ENCODE results near the gene DNER. TPM values are rescaled to one million over a fixed set of nuclear protein-coding genes. Genes with fewer than 3 reads are reported as not detected.
"Not testable (repeated sequence)": the region's sequence is repeated elsewhere in the genome, so short reads cannot be mapped to it uniquely, and the experiment has no call there.

The DNER gene
- total RNA-seq, 1 experiment from 2014 or later, result 2.9 TPM

DNA sequence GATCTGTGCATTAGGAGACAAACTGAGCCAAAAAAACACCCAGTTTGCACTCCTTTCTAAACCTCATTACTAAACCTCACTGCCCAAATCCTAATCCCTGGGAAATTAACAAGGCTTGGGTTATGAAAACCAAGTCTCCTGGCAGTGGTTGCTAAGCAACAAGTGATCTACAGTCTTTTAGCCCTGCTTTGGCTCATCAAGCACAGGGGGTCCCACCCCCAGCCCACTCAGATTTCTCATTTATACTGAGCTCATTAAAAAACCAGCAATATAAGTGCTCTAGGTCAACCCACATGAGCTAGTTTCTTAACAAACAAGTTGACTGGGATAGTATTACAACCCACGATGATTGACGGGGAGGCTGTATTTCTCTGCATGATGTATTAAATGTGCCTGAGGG lies 18.4 kb downstream of the DNER start:
- no peak for TF ChIP-seq YY1 (IDR thresholded peaks at IDR 0.05; ENCODE audit: extremely low read depth, insufficient replicate concordance, low read depth, low read length)
- TF ChIP-seq EZH2 (IDR thresholded peaks at IDR 0.05), result no peak
- no peak for TF ChIP-seq POLR2A (IDR thresholded peaks at IDR 0.05; ENCODE audit: borderline replicate concordance, extremely low read depth, insufficient read depth, insufficient read length)
- TF ChIP-seq, protein P1, sequence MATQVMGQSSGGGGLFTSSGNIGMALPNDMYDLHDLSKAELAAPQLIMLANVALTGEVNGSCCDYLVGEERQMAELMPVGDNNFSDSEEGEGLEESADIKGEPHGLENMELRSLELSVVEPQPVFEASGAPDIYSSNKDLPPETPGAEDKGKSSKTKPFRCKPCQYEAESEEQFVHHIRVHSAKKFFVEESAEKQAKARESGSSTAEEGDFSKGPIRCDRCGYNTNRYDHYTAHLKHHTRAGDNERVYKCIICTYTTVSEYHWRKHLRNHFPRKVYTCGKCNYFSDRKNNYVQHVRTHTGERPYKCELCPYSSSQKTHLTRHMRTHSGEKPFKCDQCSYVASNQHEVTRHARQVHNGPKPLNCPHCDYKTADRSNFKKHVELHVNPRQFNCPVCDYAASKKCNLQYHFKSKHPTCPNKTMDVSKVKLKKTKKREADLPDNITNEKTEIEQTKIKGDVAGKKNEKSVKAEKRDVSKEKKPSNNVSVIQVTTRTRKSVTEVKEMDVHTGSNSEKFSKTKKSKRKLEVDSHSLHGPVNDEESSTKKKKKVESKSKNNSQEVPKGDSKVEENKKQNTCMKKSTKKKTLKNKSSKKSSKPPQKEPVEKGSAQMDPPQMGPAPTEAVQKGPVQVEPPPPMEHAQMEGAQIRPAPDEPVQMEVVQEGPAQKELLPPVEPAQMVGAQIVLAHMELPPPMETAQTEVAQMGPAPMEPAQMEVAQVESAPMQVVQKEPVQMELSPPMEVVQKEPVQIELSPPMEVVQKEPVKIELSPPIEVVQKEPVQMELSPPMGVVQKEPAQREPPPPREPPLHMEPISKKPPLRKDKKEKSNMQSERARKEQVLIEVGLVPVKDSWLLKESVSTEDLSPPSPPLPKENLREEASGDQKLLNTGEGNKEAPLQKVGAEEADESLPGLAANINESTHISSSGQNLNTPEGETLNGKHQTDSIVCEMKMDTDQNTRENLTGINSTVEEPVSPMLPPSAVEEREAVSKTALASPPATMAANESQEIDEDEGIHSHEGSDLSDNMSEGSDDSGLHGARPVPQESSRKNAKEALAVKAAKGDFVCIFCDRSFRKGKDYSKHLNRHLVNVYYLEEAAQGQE (IDR thresholded peaks at IDR 0.05; ENCODE audit: low read depth), result no peak
- TF ChIP-seq ELF1 (IDR thresholded peaks at IDR 0.05; ENCODE audit: borderline replicate concordance, low read depth), result no peak
- no peak for TF ChIP-seq ZNF274 (IDR thresholded peaks at IDR 0.05; ENCODE audit: low read depth, low read length)
- no peak for TF ChIP-seq RAD21 (IDR thresholded peaks at IDR 0.05; ENCODE audit: low read depth)
- no peak for TF ChIP-seq POLR2AphosphoS5 (IDR thresholded peaks at IDR 0.05; ENCODE audit: low read depth, low read length)
- no peak for TF ChIP-seq SRF (IDR thresholded peaks at IDR 0.05; ENCODE audit: low read depth)
- TF ChIP-seq, protein P2, sequence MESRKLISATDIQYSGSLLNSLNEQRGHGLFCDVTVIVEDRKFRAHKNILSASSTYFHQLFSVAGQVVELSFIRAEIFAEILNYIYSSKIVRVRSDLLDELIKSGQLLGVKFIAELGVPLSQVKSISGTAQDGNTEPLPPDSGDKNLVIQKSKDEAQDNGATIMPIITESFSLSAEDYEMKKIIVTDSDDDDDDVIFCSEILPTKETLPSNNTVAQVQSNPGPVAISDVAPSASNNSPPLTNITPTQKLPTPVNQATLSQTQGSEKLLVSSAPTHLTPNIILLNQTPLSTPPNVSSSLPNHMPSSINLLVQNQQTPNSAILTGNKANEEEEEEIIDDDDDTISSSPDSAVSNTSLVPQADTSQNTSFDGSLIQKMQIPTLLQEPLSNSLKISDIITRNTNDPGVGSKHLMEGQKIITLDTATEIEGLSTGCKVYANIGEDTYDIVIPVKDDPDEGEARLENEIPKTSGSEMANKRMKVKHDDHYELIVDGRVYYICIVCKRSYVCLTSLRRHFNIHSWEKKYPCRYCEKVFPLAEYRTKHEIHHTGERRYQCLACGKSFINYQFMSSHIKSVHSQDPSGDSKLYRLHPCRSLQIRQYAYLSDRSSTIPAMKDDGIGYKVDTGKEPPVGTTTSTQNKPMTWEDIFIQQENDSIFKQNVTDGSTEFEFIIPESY (IDR thresholded peaks at IDR 0.05; ENCODE audit: extremely low read depth, insufficient replicate concordance, low read length), result no peak
- no peak for TF ChIP-seq CEBPB (IDR thresholded peaks at IDR 0.05; ENCODE audit: low read depth)
- TF ChIP-seq, protein P3, sequence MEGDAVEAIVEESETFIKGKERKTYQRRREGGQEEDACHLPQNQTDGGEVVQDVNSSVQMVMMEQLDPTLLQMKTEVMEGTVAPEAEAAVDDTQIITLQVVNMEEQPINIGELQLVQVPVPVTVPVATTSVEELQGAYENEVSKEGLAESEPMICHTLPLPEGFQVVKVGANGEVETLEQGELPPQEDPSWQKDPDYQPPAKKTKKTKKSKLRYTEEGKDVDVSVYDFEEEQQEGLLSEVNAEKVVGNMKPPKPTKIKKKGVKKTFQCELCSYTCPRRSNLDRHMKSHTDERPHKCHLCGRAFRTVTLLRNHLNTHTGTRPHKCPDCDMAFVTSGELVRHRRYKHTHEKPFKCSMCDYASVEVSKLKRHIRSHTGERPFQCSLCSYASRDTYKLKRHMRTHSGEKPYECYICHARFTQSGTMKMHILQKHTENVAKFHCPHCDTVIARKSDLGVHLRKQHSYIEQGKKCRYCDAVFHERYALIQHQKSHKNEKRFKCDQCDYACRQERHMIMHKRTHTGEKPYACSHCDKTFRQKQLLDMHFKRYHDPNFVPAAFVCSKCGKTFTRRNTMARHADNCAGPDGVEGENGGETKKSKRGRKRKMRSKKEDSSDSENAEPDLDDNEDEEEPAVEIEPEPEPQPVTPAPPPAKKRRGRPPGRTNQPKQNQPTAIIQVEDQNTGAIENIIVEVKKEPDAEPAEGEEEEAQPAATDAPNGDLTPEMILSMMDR (IDR thresholded peaks at IDR 0.05 in 2 of 3, conservative IDR thresholded peaks at IDR 0.05 in 1 of 3; ENCODE audit: borderline replicate concordance in 1 of 3, insufficient read depth in 1 of 3, low read depth in 2 of 3, low read length in 2 of 3), result no peak
- TF ChIP-seq SIN3A (IDR thresholded peaks at IDR 0.05; ENCODE audit: low read depth), result no peak
- TF ChIP-seq JUND (IDR thresholded peaks at IDR 0.05), result no peak
- no peak for TF ChIP-seq TCF7L2 (IDR thresholded peaks at IDR 0.05; ENCODE audit: borderline replicate concordance, extremely low read depth, insufficient read depth, insufficient read length)
- intact Hi-C loops (cut with micrococcal nuclease), result no loop called here
- no peaks in the 10 kb centered on the region for H3K79me2 ChIP-seq (ENCODE audit: insufficient read depth, low read length)
- no peaks in the 10 kb centered on the region for H3K9me2 ChIP-seq (ENCODE audit: insufficient read depth)
- no peaks in the 10 kb centered on the region for H3K4me1 ChIP-seq (ENCODE audit: control insufficient read depth in 1 of 2, insufficient read depth in 2 of 2, low read length in 2 of 2)
- H3K9me3 ChIP-seq (ENCODE audit: control insufficient read depth in 1 of 2, insufficient read depth in 1 of 2, low read depth in 1 of 2, low read length in 2 of 2), result no peaks in the 10 kb centered on the region
- no peak overlapping the region for H3K4me2 ChIP-seq (ENCODE audit: low read length)
- DNase-seq (ENCODE audit: low read depth, low spot score) (no peak), ATAC-seq (no peak)
- no peaks in the 10 kb centered on the region for H4K20me1 ChIP-seq (ENCODE audit: insufficient read depth)
- no peaks in the 10 kb centered on the region for H3K36me3 ChIP-seq (ENCODE audit: control insufficient read depth in 1 of 2, insufficient read depth in 2 of 2, low read length in 2 of 2)
- ChIA-PET RAD21 (ENCODE audit: low non-redundant PET in 1 of 2, low total read pairs in 2 of 2, uncharacterized antibody in 2 of 2, unreplicated experiment in 2 of 2) (no interaction called here), CTCF (no interaction called here), POLR2A (no interaction called here)
- H3K27ac ChIP-seq (ENCODE audit: low read depth, low read length), result no peak overlapping the region
- H3K27me3 ChIP-seq (ENCODE audit: insufficient read depth, low read length), result no peaks in the 10 kb centered on the region; the same call in 1 of the 2 replicates
- no TSS peak for BruUV-seq (replicated peaks)
- no peak overlapping the region for H2AFZ ChIP-seq (ENCODE audit: low read depth, low read length, poor library complexity, severe bottlenecking)
- no peak overlapping the region for H3K4me3 ChIP-seq (replicated peaks in 1 of 2; ENCODE audit: low read depth in 1 of 2, low read length in 2 of 2)
- no peak overlapping the region for H3K9ac ChIP-seq (ENCODE audit: low read length)

DNA sequence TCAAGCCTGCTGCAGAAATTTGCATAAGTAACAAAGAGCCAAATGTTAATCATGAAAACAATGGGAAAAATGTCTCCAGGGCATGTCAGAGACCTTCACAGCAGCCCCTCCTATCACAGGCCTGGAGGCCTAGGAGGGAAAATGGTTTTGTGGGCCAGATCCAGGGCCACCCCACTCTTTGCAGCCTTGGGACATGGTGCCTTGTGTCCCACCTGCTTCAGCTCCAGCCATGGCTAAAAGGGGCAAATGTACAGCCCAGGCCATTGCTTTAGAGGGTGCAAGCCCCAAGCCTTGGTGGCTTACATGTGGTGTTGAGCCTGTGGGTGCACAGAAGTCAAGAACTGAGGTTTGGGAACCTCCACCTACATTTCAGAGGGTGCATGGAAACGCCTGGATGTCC lies 20.5 kb downstream of the DNER start:
- CTCF ChIA-PET; BruUV-seq (replicated peaks): not testable (repeated sequence)

More for the DNA sequence above, 20.5 kb downstream of the DNER start:
- H3K79me2 ChIP-seq (ENCODE audit: insufficient read depth, low read length); H3K9me3 ChIP-seq (ENCODE audit: control insufficient read depth in 1 of 2, insufficient read depth in 1 of 2, low read depth in 1 of 2, low read length in 2 of 2); H3K27me3 ChIP-seq (ENCODE audit: insufficient read depth, low read length); ATAC-seq; H3K27ac ChIP-seq (ENCODE audit: low read depth, low read length); intact Hi-C loops (cut with micrococcal nuclease); H3K9ac ChIP-seq (ENCODE audit: low read length); DNase-seq (ENCODE audit: low read depth, low spot score); H3K4me3 ChIP-seq (replicated peaks in 1 of 2; ENCODE audit: low read depth in 1 of 2, low read length in 2 of 2); H3K9me2 ChIP-seq (ENCODE audit: insufficient read depth); H4K20me1 ChIP-seq (ENCODE audit: insufficient read depth); POLR2A ChIA-PET; RAD21 ChIA-PET (ENCODE audit: low non-redundant PET in 1 of 2, low total read pairs in 2 of 2, uncharacterized antibody in 2 of 2, unreplicated experiment in 2 of 2); H3K4me1 ChIP-seq (ENCODE audit: control insufficient read depth in 1 of 2, insufficient read depth in 2 of 2, low read length in 2 of 2); H2AFZ ChIP-seq (ENCODE audit: low read depth, low read length, poor library complexity, severe bottlenecking); H3K36me3 ChIP-seq (ENCODE audit: control insufficient read depth in 1 of 2, insufficient read depth in 2 of 2, low read length in 2 of 2); H3K4me2 ChIP-seq (ENCODE audit: low read length): not testable (repeated sequence)

Data from HCT116 (cell line).